Ovary (tissue), 3 donors: ENCODE data around the gene SFTA2.

Source experiments
- POLR2A ChIP-seq: fragments of 450-650 bp; IDR thresholded peaks from one replicate; pipeline ENCODE4 v1.6.1; 2017; ENCODE audit warnings: antibody characterized with exemption, mild to moderate bottlenecking, moderate library complexity
- TF ChIP-seq, protein P1 (sequence below), 3 donors: fragments of 450-650 bp in 2 of 3; fragments of 200-600 bp in 1 of 3; IDR thresholded peaks; one replicate each; pipeline versions ENCODE4 v1.5.1 to v1.8.0; 2016 to 2022; ENCODE audit warnings: antibody characterized with exemption in 3 of 3, mild to moderate bottlenecking in 1 of 3
- donor health status: DM: no; HTN: no; CAD: no.

DNA sequence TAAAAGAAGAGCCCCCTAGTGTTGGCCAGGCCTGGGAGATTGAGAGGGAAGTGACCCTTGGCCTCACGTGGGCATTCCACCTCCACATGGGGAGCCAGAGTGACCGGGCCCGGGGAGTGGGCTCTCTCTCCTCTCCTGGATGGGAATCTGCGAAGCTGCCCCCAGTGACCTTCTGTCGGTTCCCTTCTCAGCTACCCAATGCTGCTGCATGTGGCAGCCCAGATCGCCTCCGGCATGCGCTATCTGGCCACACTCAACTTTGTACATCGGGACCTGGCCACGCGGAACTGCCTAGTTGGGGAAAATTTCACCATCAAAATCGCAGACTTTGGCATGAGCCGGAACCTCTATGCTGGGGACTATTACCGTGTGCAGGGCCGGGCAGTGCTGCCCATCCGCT is 34.1 kb downstream of the SFTA2 start:
- TF ChIP-seq, protein P1, sequence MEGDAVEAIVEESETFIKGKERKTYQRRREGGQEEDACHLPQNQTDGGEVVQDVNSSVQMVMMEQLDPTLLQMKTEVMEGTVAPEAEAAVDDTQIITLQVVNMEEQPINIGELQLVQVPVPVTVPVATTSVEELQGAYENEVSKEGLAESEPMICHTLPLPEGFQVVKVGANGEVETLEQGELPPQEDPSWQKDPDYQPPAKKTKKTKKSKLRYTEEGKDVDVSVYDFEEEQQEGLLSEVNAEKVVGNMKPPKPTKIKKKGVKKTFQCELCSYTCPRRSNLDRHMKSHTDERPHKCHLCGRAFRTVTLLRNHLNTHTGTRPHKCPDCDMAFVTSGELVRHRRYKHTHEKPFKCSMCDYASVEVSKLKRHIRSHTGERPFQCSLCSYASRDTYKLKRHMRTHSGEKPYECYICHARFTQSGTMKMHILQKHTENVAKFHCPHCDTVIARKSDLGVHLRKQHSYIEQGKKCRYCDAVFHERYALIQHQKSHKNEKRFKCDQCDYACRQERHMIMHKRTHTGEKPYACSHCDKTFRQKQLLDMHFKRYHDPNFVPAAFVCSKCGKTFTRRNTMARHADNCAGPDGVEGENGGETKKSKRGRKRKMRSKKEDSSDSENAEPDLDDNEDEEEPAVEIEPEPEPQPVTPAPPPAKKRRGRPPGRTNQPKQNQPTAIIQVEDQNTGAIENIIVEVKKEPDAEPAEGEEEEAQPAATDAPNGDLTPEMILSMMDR (IDR thresholded peaks at IDR 0.05): no peak
- TF ChIP-seq POLR2A: no peak
